ENCODE results near the gene RRN3. TPM values are rescaled to one million over a fixed set of nuclear protein-coding genes. Genes with fewer than 3 reads are reported as not detected.

The RRN3 gene
- total RNA-seq, 4 donors from 2014 or later, result 14.0 to 27.8 (median 20.0) TPM

Small RNA genes within 50 kb of the gene (small RNA-seq; reads per million reads assigned to genes)
- gene MIR1972-1, result 0 reads per million in 4 donors

Other genes starting within 250 kb of the RRN3 start
- gene NPIPA1, start 156.8 kb downstream of the RRN3 start, total RNA-seq, result 10 to 100 TPM; 14.5 to 88.7 (median 32.2) TPM
- gene PDXDC1, start 119.2 kb downstream of the RRN3 start, total RNA-seq, result 10 to 100 TPM; 40.3 to 76.5 (median 53.9) TPM
- gene NTAN1, start 38.2 kb downstream of the RRN3 start, total RNA-seq, result 10 to 100 TPM; 23.2 to 64.8 (median 34.1) TPM

All from esophagus squamous epithelium (tissue), 4 donors.